ENCODE data around the gene ZFP2. TPM values are rescaled to one million over a fixed set of nuclear protein-coding genes. Genes with fewer than 3 reads are reported as not detected.
"Not testable (repeated sequence)": the region's sequence is repeated elsewhere in the genome, so short reads cannot be mapped to it uniquely, and the experiment has no call there.

Gene ZFP2
- total RNA-seq, result 1.9 TPM

GRCh38 chr5:178895615-178896571 is at the start of gene ZFP2:
Gene ZFP2, plus strand, starts transcription at chr5:178895913. Its CDS starts 35,401 bp downstream, at chr5:178931314.
- DNase-seq, result no peak

GRCh38 chr5:178849316-178849715 is 46.4 kb upstream of the ZFP2 start:
- no peak for DNase-seq

- DNase-seq, result no peak
These were observed 43.8 kb upstream of the ZFP2 start for GRCh38 chr5:178851951-178852350.

- DNase-seq, result no peak
These were observed 41.4 kb upstream of the ZFP2 start for GRCh38 chr5:178854284-178854683.

GRCh38 chr5:178859625-178860521 is 35.8 kb upstream of the ZFP2 start, which contains the start of gene ZNF354B:
Gene ZNF354B, plus strand, starts transcription at chr5:178859953. Its CDS starts 1,095 bp downstream, at chr5:178861048.
- peak; percentile 92 for DNase-seq

GRCh38 chr5:178860615-178861014 is 35.1 kb upstream of the ZFP2 start:
- not testable (repeated sequence) for DNase-seq

- no peak for DNase-seq
These were observed 34.1 kb upstream of the ZFP2 start for GRCh38 chr5:178861627-178862026.

GRCh38 chr5:178866946-178867345 is 28.8 kb upstream of the ZFP2 start:
- DNase-seq, result no peak

GRCh38 chr5:178869577-178869976 is 26.1 kb upstream of the ZFP2 start:
- no peak for DNase-seq

GRCh38 chr5:178870411-178870810 is 25.3 kb upstream of the ZFP2 start:
- DNase-seq, result no peak

GRCh38 chr5:178872302-178872701 is 23.4 kb upstream of the ZFP2 start:
- no peak for DNase-seq

- DNase-seq, result not testable (repeated sequence)
These were observed 12.5 kb upstream of the ZFP2 start for GRCh38 chr5:178883115-178883694.

- no peak for DNase-seq
These were observed 11.8 kb upstream of the ZFP2 start for GRCh38 chr5:178883815-178884430.

- DNase-seq, result no peak
These were observed 3.6 kb downstream of the ZFP2 start for GRCh38 chr5:178899289-178899688.

- no peak for DNase-seq
These were observed 7.1 kb downstream of the ZFP2 start for GRCh38 chr5:178902849-178903248.

GRCh38 chr5:178931846-178932760 is 36.4 kb downstream of the ZFP2 start:
- DNase-seq, result no peak

- peak; percentile 95 for DNase-seq
These were observed 45.1 kb downstream of the ZFP2 start, which contains the start of gene ZNF454 for GRCh38 chr5:178940569-178941360. Gene ZNF454, plus strand, starts transcription at chr5:178941198. Its CDS starts 1,594 bp downstream, at chr5:178942792.

- no peak for DNase-seq
These were observed 45.6 kb downstream of the ZFP2 start for GRCh38 chr5:178941361-178941760.

GRCh38 chr5:178965465-178966055 is 69.8 kb downstream of the ZFP2 start:
- no peak for DNase-seq
